Calu3 (cell line): ENCODE data around the gene RAPGEF5. TPM values are rescaled to one million over a fixed set of nuclear protein-coding genes. Genes with fewer than 3 reads are reported as not detected.

Experiments
- BruUV-seq: library from RNA; stranded (reverse); fragments of 400-500 nt; replicated peaks from 2 replicates; lab custom pipeline; 2021; lab: Mats Ljungman, UMichigan
- CTCF ChIA-PET: fragments of 300-600 bp; sonication (Branson Sonifier 250); formaldehyde crosslinking; loops from one replicate; lab custom pipeline; 2022; ENCODE audit warnings: antibody characterized with exemption; lab: Charles Lee
- DNase-seq: peaks from one replicate; pipeline ENCODE4 v3.0.0; 2022
- H3K27ac Mint-ChIP-seq: one replicate; pipeline ENCODE4 v1.8.0; 2022; ENCODE audit warnings: mixed read lengths; ENCODE audit not compliant: unreplicated experiment
- H3K27me3 Mint-ChIP-seq: one replicate; pipeline ENCODE4 v1.8.0; 2022; ENCODE audit warnings: mixed read lengths; ENCODE audit not compliant: unreplicated experiment
- H3K36me3 Mint-ChIP-seq: one replicate; pipeline ENCODE4 v1.8.0; 2022; ENCODE audit warnings: mild to moderate bottlenecking, moderate library complexity, mixed read lengths; ENCODE audit not compliant: insufficient read depth, unreplicated experiment
- H3K4me1 Mint-ChIP-seq: one replicate; pipeline ENCODE4 v1.8.0; 2022; ENCODE audit warnings: mild to moderate bottlenecking, low read depth, mixed read lengths; ENCODE audit not compliant: unreplicated experiment
- H3K4me3 Mint-ChIP-seq: one replicate; pipeline ENCODE4 v1.8.0; 2022; ENCODE audit warnings: mild to moderate bottlenecking, low read depth, moderate library complexity, mixed read lengths; ENCODE audit not compliant: unreplicated experiment
- H3K9me3 Mint-ChIP-seq: one replicate; pipeline ENCODE4 v1.8.0; 2022; ENCODE audit warnings: low read depth, mixed read lengths; ENCODE audit not compliant: unreplicated experiment
- CTCF ChIP-seq: fragments of 200-600 bp; IDR thresholded peaks from one replicate; pipeline ENCODE4 v1.8.0; 2022; ENCODE audit warnings: antibody characterized with exemption; ENCODE audit not compliant: unreplicated experiment
- intact Hi-C: fragments of 100-400 bp; cut with micrococcal nuclease; formaldehyde crosslinking; loops from one replicate; pipeline ENCODE4 v1.10.0; 2022; ENCODE audit not compliant: unreplicated experiment
- total RNA-seq: library from RNA; stranded (reverse); gene quantifications from 2 replicates; pipeline ENCODE4 v1.2.3, GENCODE V29; 2022

Gene RAPGEF5
- total RNA-seq, 1 experiment from 2014 or later = 108 TPM

GRCh38 chr7:22109761-22110160, 247.2 kb downstream of the RAPGEF5 start:
- Mint-ChIP-seq H3K36me3 (peaks cover 10% of the 10 kb centered on the region), H3K4me3 (no peak overlapping the region), H3K9me3 (no peaks in the 10 kb centered on the region), H3K27me3 (no peaks in the 10 kb centered on the region), H3K27ac (no peak overlapping the region), H3K4me1 (peaks cover 10% of the 10 kb centered on the region)
- BruUV-seq = no TSS peak
- CTCF ChIA-PET = interaction anchor here (0.6 to 1.4 kb wide), 20 partner anchors 21 to 682 kb away, joined by 3 to 10 read pairs (median 3); partner anchors contain the start of genes SP4 and STEAP1B
- no peak for TF ChIP-seq CTCF
- intact Hi-C loops = loop anchor here (1.0 to 2.0 kb wide), 3 partner anchors 187 to 391 kb away; partner anchors contain the start of gene STEAP1B
- peak; percentile 49 for DNase-seq

GRCh38 chr7:22108151-22108845, 248.7 kb downstream of the RAPGEF5 start:
- CTCF ChIA-PET = interaction anchor here (0.6 to 0.7 kb wide), 2 partner anchors 19 to 541 kb away, joined by 3 to 6 read pairs; no protein-coding TSS in a partner anchor
- Mint-ChIP-seq H3K27me3 (no peaks in the 10 kb centered on the region), H3K4me3 (no peak overlapping the region), H3K36me3 (peaks cover 21% of the 10 kb centered on the region), H3K27ac (no peak overlapping the region), H3K4me1 (peaks cover 15% of the 10 kb centered on the region), H3K9me3 (no peaks in the 10 kb centered on the region)
- intact Hi-C loops = no loop called here
- TF ChIP-seq CTCF = no peak
- BruUV-seq = no TSS peak
- no peak for DNase-seq

GRCh38 chr7:22105550-22105949, 251.4 kb downstream of the RAPGEF5 start:
- peaks cover 15% of the 10 kb centered on the region for H3K4me1 Mint-ChIP-seq
- BruUV-seq = no TSS peak
- CTCF ChIA-PET = no interaction called here
- peak overlapping the region; percentile 22 for H3K27ac Mint-ChIP-seq
- DNase-seq = no peak
- no peaks in the 10 kb centered on the region for H3K9me3 Mint-ChIP-seq
- H3K4me3 Mint-ChIP-seq = no peak overlapping the region
- peaks cover 21% of the 10 kb centered on the region for H3K36me3 Mint-ChIP-seq
- H3K27me3 Mint-ChIP-seq = peaks cover 27% of the 10 kb centered on the region
- no peak for TF ChIP-seq CTCF
- intact Hi-C loops = no loop called here

GRCh38 chr7:22094413-22095342, 262.3 kb downstream of the RAPGEF5 start:
- Mint-ChIP-seq H3K36me3 (no peaks in the 10 kb centered on the region), H3K27ac (no peak overlapping the region), H3K27me3 (peaks cover 50% of the 10 kb centered on the region), H3K9me3 (no peaks in the 10 kb centered on the region), H3K4me3 (no peak overlapping the region), H3K4me1 (peaks cover 7% of the 10 kb centered on the region)
- CTCF ChIA-PET = interaction anchor here (2.8 kb wide), 1 partner anchor 11 kb away, joined by 11 read pairs; no protein-coding TSS in a partner anchor
- peak; percentile 43 for TF ChIP-seq CTCF
- DNase-seq = no peak
- no TSS peak for BruUV-seq
- intact Hi-C loops = no loop called here
